GM19035 (cell line): ENCODE results near the gene SYNE1.
"Not testable (repeated sequence)": the region's sequence is repeated elsewhere in the genome, so short reads cannot be mapped to it uniquely, and the experiment has no call there.

ENCODE experiments used
- ATAC-seq: cut with Tn5 transposase; IDR thresholded peaks from one replicate; pipeline ENCODE4 v1.9.1; 2021; ENCODE audit not compliant: unreplicated experiment

The SYNE1 gene

DNA sequence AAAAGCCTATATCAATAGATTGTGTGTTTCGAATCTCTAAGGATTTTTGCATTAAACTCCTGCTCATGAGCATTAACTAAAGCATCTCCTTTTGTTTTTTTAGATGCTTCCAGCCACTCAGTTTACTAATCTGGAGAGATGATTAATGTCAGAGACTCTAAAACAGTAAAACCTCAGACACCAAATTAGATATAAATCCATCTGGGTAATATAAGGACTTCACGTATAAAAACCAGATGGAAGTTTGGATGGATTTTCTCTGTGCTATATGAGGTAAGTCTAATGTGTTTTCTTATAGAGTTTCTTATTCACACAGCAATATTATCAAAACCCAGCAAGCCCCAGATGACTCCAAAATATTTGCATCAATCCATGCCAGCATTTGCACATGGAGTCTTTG lies 137.2 kb downstream of the SYNE1 start:
- ATAC-seq: no peak

DNA sequence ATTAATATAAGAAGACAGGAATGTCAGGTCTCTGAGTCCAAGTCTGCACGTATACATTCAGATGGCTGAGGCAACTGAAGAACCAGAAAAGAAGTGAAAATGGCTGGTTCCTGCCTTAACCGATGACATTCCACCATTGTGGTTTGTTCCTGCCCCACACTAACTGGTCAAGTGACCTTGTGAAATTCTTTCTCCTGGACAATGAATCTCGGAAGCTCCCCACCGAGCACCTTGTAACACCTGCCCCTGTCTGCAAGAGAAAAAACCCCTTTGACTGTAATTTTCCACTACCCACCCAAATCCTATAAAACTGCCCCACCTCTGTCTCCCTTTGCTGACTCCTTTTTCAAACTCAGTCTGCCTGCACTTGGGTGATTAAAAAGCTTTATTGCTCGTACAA lies 140.4 kb downstream of the SYNE1 start:
- no peak for ATAC-seq

DNA sequence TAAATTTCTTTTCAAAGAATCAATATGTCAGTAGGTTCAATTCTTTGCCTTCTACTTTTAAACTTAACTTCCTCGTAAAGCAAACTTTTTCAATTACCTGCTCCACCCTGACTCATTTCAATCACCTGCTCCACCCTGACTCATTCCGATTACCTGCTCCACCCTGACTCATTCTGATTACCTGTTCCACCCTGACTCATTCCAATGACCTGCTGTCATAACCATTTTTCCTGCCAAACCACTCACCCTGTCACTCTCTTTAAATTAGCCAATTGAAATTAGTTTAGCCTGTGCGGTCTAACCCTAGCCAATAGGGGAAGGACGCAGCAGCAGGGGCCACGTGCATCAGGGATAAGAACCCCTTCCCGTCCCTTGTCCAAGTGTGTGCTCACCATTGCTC lies 141.7 kb downstream of the SYNE1 start:
- not testable (repeated sequence) for ATAC-seq

DNA sequence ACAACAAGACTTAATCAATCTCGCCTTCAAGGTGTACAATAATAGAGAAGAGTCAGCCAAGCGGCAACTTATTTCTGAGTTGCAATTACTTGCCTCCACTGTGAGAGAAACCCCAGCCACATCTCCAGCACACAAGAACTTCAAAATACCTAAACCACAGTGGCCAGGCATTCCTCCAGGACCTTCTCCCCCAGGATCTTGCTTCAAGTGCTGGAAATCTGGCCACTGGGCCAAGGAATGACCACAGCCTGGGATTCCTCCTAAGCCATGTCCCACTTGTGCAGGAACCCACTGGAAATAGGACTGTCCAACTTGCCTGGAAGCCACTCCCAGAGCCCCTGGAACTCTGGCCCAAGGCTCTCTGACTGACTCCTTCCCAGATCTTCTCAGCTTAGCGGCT lies 144.9 kb downstream of the SYNE1 start:
- ATAC-seq: not testable (repeated sequence)

DNA sequence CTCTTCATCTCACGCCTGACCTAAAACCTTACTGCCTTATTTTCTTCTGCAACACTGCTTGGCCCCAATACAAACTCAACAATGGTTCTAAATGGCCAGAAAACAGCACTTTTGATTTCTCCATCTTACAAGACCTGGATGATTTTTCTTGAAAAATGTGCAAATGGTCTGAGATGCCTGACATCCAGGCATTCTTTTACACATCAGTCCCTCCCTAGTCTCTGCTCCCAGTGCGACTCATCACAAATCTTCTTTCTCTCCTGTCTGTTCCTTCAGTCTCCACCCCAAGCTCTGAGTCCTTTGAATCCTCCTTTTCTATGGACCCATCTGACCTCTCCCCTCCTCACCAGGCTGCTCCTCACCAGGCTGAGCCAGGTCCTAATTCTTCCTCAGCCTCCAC lies 145.7 kb downstream of the SYNE1 start:
- ATAC-seq: not testable (repeated sequence)

DNA sequence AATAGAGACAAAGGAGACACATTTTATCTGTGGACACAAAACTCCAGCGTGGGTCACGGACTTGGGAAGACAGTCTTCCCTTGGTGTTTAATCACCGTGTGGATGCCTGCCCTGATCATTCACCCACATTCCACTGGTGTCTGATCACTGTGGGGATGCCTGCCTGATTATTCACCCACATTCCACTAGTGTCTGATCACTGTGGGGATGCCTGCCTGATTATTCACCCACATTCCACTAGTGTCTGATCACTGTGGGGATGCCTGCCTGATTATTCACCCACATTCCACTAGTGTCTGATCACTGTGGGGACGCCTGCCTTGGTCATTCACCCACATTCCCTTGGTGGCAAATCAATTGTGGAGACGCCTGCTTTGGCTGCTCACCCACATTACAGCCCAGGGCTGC lies 146.2 kb downstream of the SYNE1 start:
- ATAC-seq: not testable (repeated sequence)

DNA sequence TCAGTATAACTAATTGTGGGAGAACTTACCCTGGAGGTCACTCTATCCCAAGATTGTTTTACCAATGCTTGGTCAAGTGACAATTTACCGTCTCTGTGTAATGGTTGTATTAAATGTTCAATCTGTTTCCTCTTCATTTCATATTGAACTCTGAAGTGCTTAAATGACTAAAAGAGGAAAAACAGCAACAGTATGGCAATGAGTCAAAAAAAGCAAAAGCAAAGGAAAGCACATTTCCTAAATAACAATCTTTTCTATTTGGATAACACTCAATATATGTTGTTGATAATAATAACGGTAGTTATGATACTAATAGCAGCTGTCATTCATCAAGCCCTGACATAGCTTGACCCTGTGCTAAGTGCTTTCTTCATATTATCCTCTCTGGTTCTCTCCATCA lies 152.4 kb downstream of the SYNE1 start:
- no peak for ATAC-seq

DNA sequence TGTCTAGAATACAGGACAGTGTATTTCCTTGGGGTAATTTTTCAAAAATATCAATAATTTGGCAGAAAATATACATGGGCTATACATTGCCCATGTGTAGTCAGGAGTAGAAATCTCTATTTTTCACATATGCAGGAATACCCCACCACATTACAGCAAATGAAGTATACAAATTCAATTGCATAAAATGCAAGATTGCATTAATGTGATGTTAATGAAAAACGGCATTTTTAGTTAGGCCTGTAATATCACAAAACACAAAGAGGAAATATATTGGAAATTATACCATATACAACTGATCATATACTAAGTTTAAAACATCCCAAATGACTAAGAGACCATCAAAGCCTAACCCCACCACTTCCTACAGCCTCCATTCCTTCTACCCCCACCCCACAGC lies 154.9 kb downstream of the SYNE1 start:
- no peak for ATAC-seq

DNA sequence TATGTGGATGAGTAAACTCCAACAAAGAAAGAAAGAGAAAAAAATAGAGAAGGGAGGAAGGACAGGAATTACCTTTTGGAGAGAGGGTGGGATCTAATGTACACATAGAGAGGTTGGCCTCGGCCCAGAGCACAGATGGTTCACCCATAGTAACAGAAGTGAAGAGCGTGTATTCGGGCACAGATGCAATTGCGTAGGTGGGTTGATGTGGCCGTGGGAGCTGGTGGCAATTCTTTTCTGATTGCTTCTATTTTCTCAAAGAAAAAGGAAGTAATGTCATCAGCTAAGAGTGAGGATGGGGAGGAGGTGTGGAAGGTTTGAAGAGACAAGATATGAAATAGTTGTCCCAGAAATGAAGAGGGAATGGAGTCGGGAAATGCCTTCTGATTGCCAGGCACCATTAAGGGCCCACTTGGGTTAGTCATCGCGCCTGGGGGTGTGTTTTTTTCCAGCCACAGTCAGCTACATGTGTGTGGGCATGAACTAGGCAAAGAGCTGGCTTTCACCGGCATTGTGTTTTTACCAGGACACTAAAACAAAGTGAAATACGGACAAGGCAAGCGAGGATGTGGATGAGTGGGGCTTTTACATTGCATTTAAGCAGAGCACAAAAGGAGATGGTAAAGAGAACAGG lies 158.7 kb downstream of the SYNE1 start:
- ATAC-seq: no peak

DNA sequence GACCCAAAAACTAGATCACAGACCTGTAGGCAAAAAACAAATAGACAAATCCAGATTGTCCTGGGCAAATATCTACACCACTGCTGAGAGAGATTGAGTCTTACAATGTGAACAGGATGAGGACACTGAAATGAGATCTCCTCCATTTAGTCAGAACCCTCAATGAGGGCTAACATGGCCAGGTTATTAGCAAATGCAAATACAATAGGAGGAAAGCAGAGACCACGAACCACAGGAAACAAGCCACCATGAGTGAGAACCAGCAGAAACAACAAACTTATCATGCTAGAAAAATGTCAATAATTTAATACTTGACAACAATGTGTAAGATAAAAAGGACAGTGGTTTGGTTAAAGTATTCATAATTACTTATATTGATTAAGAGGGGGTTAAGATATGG lies 162.8 kb downstream of the SYNE1 start:
- ATAC-seq: no peak

DNA sequence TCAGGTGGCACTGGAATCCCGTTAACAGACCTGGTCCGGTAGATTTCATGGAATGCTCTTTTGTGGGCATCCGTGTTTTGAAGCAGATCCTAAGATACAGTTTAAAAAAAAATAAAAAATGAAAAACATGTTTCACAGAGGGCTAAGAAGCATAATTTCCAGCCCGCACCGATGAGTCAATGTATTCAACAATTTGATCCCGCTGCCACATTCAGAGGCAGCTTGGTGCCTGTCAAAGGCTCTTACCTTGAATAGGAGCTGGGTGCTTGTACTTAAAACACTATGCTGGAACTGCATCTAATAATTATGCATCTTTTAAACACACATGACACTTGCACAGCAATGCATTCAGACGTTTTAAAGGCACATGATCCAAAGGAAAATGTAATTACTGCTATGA lies 164.8 kb downstream of the SYNE1 start:
- no peak for ATAC-seq

DNA sequence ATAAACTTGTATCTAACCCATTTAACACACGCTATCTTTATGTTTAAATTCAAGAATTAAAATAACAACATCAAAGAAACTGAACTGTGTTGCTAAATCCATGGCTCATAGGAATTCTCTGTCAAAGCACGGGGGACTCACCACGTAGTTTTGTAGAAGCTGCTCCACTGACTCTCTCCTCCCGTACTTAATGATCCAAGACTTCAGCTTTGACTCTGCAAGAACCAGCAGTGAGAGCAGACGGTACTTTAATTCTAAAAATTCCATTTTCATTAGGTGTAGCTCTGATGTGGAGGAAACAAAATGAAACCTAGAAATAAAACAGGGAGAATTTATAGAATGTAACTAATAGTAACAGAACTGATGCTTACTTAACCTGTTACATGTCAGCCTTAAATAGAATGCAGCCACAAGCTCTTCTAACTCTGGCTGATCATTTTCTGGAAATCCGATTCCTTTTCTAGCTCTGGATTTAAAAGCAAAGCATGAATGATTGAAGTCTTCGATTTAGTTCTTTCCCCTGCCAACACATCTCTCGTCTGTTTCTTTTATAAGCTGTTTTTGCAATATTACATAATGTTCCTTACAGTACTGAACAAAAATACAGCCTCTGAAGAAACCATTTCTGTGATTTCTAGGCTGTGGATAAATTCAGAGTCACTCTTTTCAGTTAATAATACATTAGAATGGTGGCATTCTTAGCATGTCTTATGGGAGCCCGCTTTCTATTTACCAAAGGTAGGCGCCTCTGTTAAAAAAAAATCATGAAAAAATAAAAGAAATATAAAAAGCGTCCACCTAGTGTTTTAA lies 165.5 kb downstream of the SYNE1 start:
- no peak for ATAC-seq

DNA sequence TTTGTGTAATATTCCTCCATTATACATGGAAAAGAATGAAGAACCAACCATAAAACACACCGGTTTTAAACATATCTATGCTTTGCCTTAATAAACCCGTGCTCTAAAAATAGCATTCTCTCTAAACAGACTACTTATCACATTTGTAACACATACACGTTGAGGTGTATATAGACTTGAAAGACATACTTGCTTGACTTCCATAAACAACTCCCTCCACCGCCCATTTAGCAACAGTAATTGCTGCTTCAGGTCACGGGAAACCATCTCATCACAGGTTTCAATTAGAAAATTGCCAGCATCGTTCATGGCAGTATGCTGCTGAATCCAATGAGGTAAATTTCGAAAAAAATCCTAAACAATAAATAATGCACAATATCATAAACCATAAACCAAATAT lies 174.0 kb downstream of the SYNE1 start:
- no peak for ATAC-seq

DNA sequence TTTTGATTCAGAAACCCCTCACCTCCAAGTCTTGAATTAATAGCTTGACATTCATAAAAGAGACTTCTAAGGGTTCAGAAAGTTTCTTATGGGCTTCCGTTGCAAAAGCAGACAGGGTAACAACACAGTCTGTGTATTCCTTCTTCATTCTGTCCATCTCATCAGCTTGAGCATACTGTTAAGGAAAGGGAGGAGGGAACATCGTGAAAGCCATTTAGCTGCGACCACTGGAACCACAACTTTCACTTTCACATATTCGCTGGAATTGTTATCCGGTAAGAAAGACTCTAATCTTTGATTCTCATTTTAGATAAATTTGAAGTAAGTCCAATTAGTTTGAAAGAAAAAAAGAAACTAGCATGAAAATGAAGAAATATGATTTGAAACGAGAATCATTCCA lies 174.4 kb downstream of the SYNE1 start:
- no peak for ATAC-seq

DNA sequence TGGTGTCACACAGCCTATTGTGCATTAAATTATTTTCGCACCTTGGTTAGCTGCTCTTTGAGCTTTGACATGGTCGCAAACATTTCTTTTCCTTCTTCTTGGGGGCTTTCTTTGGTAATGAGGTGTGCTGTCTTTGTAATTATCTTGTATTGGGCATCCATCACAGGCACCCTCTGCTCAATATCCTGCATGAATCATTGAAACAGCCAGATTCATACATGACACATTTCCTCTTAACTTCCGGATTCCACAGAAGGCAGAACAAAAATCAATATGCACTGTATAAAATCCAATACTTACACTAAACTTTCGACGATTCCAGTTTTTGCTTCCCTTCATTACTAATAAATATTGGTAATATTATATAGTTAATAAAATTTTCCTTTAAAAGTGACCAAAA lies 175.6 kb downstream of the SYNE1 start:
- no peak for ATAC-seq

DNA sequence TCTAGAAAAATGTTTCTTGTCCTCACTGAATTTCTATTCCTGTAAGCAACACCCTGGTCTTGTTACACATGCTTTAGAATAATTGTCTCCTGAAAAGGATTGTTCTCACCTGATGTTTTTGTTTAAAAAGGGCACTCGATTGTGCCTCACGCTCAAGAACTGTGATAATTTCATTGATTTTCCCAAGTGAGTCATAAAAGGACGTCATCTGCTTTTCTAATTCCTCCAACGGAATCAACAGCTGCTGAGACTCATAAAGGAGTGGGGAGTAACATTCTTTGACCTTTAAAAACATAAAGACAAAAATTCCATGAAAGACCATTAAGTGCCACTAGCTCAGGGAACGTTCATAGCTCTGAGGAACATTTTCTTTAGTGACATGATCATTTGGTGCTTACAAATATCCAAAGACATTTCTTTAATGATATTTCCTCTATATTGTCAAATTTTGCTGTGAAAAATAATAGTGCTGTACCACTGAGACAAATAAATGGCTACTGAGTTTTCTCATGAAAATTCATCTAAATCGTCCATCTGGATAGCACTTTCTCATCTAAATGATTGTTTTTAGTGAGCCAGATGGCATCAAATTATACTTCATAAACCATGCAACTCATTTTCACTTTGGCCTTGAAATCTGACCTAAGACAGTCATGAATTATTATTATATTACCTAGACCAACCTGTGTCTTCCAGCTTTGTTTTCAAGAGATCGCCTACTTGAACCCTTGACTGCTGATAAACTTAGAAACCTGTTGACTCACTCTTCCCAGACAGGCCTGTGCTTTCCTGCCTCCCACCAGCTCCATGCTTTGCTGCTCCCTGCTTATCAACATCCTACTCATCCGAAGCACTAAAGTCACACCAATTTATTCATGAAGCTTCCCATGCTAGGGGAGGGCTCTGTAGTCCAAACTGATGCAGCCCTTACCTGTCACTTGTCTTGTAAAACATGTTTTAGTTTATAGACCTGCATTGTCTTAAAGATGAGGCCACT lies 178.2 kb downstream of the SYNE1 start:
- no peak for ATAC-seq

DNA sequence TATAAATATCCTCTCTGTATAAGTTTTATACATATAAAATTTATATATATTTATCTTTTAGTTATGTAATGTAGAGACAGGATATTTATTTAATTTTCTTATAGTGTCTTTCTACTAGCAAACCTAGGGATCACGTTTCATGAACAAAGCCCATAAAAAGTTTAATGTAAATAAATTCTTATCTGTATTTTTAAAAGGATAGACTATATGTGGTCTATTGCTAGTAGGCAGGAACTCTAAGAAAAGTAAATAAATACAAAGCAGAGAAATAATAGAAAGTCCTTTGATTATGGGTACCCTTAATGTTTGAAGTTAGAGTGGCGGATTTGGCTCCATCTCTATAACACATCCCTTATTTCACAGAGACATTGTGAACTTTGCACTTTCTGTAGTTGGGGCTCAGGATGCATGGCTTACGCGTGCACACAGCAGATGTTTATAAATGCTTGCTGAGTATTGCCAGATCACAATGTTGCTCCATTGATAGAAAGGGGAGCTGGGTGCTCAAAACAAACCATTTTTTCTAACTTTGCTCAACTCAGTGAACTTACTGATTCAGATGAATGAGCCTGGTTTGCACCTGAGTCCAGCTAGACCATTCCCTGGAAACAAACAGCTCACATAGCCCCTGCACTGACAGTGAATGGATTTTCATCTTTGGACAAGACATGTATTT lies 179.1 kb downstream of the SYNE1 start:
- ATAC-seq: no peak

DNA sequence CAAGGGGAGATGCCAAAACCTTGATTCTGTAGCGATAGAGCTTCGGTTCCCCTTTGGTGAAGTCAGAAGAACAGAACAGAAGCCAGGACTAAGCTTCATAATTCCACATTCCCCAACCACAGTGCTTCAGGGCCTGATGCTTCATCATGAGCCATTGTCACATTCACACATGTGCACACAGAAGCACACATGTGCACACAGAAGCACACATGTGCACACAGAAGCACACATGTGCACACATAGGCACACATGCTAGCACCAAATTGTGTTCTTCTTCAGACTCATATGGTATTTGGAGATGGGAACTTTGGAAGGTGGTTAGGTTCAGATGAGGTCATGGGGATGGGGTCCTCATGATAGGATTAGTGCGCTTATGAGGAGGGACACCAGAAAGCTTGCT lies 183.2 kb downstream of the SYNE1 start:
- no peak for ATAC-seq

DNA sequence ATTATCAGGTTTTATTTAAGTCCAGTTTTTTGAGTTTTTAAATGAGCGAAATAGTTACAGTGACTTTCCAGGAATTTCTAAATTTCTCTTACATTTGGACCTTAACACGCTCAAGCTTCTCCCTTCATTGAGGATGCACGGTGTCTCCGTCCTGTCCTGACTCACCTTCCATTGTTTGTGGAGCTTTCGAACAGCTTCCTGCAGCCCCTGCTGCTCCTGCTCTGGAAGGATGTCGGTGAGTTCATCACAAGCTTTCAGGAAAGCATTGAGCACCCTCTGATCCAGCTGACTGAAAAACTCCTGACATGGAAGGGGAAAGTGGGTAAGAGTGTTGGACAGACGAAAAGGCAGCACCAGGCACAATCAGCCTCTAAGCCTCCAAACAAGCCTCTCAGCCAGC lies 183.7 kb downstream of the SYNE1 start:
- ATAC-seq: no peak

DNA sequence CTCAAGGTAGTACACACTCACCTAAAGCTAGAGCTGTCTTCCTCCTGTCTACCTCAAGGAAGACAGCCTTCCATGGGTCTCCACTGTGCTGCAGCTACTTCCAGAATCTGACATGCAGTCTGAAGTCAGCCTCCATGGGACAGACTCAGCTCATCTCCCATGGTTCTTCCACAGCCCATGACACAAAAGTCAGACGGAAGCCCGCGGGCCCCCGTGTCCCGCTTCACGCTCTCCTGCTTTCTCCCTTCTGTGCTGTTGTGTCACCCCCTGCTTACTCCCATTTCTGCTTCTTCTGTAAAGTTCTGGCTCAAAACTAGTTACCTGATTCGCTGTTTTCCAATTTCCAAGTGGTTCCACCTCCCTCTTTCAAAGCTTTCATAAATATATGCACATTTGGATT lies 184.5 kb downstream of the SYNE1 start:
- ATAC-seq: no peak

DNA sequence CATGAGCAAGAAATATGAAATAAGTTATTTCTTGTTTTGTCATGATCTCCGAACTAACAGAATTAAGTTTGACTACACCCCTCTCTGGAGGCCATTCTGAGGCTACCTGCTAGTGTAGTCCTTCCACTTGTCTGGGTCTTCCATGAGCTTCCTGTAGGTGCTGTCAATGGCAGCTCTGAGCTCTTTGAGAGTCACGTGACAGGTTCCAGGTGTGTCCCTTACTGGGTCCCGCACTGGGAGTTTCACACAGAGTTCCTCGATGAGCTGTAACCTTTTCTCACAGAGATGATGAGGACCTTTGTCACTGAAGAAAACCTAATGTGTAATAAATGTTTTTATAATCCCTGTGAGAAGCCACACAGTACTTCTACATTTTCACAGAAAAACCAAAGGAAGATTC lies 186.6 kb downstream of the SYNE1 start:
- ATAC-seq: no peak
